ENCODE results near the gene CBR1.

Gene CBR1

DNA sequence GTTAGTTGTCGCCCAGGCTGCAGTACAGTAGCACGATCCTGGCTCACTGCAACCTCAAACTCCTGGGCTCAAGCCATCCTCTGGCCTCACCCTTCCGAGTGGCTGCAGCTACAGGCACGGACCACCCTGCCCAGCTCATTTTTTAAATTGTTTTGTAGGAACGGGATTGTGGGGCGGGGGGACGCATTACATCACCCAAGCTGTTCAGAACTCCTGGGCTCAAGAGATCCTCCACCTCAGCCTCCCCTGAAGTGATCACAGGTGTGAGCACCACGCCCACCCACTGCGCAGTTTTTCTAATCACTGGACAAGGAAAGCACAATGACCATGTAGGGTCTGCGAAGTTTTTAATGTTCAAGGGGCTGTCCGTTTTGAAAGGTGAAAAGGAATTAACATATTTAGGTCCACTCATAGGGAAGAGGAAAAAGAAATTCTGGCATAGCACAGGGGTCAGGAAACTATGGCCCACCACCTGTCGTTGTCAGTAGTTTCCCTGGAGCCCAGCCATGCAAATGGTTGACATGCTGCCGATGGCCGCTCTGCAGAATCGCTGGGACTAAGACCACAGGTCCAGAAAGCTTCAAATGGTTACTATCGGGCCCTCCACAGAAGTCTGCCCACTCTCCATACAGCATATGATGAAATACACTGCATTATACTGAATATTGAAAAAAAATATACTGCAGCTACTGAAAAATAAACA is 35.5 kb upstream of the CBR1 start:
- no peak overlapping the region for H3K27ac ChIP-seq (ENCODE audit: low read length)

DNA sequence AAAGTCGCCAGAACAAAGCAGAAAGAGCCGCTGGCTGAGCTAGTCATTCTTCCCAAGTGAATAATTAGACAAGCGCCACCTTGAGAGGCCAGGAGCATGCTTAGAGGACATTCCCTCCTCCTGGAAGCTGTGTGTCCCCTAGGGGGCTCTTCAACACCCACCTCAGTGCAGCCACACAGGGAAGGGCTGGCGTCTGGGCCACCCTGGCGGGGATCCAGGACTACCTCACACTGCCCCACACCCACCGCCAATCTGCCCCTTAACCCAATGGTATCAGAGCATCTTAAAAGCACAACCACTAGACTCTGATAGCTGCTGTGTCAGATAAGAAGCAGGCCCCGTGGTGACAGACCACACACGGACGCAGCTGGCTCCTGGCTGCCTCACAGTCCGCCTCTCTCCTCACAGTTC is 34.4 kb upstream of the CBR1 start:
- Histone ChIP-seq H3K4me3 (ENCODE audit: low read length) (no peak overlapping the region), H3K4me1 (ENCODE audit: control insufficient read depth, low read depth, low read length) (no peaks in the 10 kb centered on the region), H3K9me3 (ENCODE audit: control insufficient read depth, low read depth, low read length) (no peaks in the 10 kb centered on the region), H3K27ac (ENCODE audit: low read length) (no peak overlapping the region), H3K27me3 (ENCODE audit: control insufficient read depth, insufficient read depth, low read length) (no peaks in the 10 kb centered on the region), H3K9ac (ENCODE audit: low read length) (no peak overlapping the region), H3K36me3 (ENCODE audit: control insufficient read depth, low read depth, low read length) (peaks cover 61% of the 10 kb centered on the region)

More for the DNA sequence above, 35.5 kb upstream of the CBR1 start:
- H3K4me3 ChIP-seq (ENCODE audit: low read length): no peak overlapping the region
- H3K27me3 ChIP-seq (ENCODE audit: control insufficient read depth, insufficient read depth, low read length): no peaks in the 10 kb centered on the region
- peaks cover 50% of the 10 kb centered on the region for H3K36me3 ChIP-seq (ENCODE audit: control insufficient read depth, low read depth, low read length)
- H3K9me3 ChIP-seq (ENCODE audit: control insufficient read depth, low read depth, low read length): no peaks in the 10 kb centered on the region
- no peak overlapping the region for H3K9ac ChIP-seq (ENCODE audit: low read length)
- no peaks in the 10 kb centered on the region for H3K4me1 ChIP-seq (ENCODE audit: control insufficient read depth, low read depth, low read length)

DNA sequence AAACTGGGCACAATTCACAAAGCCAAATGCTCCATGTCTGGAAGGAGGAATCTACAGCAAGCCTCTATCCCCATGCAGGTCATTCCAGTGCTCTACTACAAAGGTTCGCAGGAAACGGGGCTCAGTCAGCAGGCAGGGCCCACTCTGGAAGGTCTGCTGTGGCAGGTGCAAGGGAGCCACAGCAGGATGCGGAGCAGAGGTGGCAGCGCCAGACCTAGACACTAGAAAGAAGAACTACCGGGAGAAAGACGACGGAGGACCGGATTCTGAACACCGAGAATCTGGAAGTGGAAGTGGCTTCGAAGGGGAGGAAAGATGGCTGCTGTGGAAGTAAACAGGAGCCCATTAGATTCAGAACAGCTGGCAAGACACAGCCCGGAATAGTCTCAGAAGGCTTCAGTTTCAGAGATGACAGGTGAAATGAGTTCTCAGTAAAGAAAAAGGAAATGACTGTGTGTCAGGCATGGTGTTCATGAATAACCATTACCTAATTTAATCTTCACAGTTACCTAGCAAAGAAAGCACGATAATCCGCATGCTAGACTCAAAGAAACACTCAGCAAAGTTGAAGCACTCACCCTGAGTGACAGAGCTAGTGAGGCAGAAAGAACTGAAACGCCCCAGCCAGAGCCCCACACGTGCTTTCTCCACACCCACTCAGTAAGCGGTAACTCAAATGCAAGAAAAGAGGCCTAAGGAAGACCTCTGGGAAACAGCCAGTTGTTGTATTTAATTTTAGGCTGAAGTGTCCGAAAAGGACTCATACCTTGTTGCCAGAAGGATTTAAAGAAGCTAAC is 30.9 kb upstream of the CBR1 start:
- Histone ChIP-seq H3K36me3 (ENCODE audit: control insufficient read depth, low read depth, low read length) (peaks cover 87% of the 10 kb centered on the region), H3K9ac (ENCODE audit: low read length) (no peak overlapping the region), H3K27me3 (ENCODE audit: control insufficient read depth, insufficient read depth, low read length) (no peaks in the 10 kb centered on the region), H3K9me3 (ENCODE audit: control insufficient read depth, low read depth, low read length) (no peaks in the 10 kb centered on the region), H3K27ac (ENCODE audit: low read length) (no peak overlapping the region), H3K4me3 (ENCODE audit: low read length) (no peak overlapping the region), H3K4me1 (ENCODE audit: control insufficient read depth, low read depth, low read length) (no peaks in the 10 kb centered on the region)

DNA sequence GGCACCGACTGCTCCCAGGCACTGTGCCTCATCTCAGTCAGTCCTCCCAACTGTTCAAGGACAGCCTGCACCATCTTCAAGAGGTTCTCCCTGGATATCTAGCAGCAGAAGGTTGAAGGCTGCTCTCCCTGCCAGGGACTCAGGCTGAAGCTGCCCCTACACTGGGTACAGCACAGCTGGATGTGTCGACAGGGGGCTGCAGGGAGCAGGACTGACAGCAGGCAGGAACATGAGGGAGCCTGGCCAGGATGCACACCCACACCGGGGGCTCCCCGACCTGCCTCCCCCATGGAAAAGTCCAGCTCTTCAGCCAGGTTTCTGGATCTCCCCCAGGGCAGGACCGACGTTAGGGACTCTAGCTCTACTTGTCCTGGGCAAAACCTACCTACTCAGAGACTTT is 30.0 kb upstream of the CBR1 start:
- Histone ChIP-seq H3K4me1 (ENCODE audit: control insufficient read depth, low read depth, low read length) (no peaks in the 10 kb centered on the region), H3K27me3 (ENCODE audit: control insufficient read depth, insufficient read depth, low read length) (no peaks in the 10 kb centered on the region), H3K9ac (ENCODE audit: low read length) (no peak overlapping the region), H3K4me3 (ENCODE audit: low read length) (no peak overlapping the region), H3K27ac (ENCODE audit: low read length) (no peak overlapping the region), H3K36me3 (ENCODE audit: control insufficient read depth, low read depth, low read length) (peaks cover 87% of the 10 kb centered on the region), H3K9me3 (ENCODE audit: control insufficient read depth, low read depth, low read length) (no peaks in the 10 kb centered on the region)

DNA sequence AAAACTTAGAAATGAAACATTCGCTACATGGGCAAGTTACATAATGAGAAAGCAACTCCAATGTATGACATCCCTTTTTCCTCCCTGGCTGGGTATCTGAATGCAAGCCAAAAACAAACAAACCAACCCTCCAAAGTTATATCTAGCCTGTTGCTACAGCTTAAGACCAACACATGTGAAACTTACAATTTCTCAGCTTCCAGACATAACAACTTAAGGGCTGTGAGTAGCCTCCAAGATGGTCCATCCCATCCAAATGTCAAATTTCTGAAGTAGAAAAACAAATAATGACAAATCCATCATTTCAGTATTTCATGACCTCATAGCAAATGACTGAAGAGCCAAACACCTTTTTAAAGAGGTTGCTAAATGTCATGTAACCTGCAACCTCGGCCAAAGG is 29.4 kb upstream of the CBR1 start:
- no peak overlapping the region for H3K9ac ChIP-seq (ENCODE audit: low read length)
- H3K27me3 ChIP-seq (ENCODE audit: control insufficient read depth, insufficient read depth, low read length): no peaks in the 10 kb centered on the region
- no peaks in the 10 kb centered on the region for H3K4me1 ChIP-seq (ENCODE audit: control insufficient read depth, low read depth, low read length)
- H3K27ac ChIP-seq (ENCODE audit: low read length): no peak overlapping the region
- H3K4me3 ChIP-seq (ENCODE audit: low read length): no peak overlapping the region
- peaks cover 87% of the 10 kb centered on the region for H3K36me3 ChIP-seq (ENCODE audit: control insufficient read depth, low read depth, low read length)
- H3K9me3 ChIP-seq (ENCODE audit: control insufficient read depth, low read depth, low read length): no peaks in the 10 kb centered on the region

DNA sequence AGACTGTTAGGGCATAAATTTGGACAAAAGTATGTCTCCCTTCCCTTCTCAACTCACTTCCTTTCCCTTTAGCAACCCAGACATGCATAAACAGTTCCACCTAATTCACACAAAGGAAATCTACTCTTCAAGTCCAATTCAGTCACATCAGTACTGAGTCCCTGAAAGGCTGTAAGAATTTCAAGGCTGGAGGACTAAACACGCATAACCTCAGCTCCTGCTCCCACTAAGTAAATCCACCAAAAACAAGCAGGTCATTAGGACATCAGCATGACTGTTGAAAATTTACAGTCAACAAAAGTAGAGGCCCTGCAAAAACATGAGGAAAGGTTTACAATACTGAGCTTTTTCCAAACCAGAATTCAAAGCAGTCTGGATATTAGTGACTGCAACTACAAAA is 27.9 kb upstream of the CBR1 start:
- Histone ChIP-seq H3K9ac (ENCODE audit: low read length) (no peak overlapping the region), H3K4me1 (ENCODE audit: control insufficient read depth, low read depth, low read length) (no peaks in the 10 kb centered on the region), H3K27ac (ENCODE audit: low read length) (no peak overlapping the region), H3K36me3 (ENCODE audit: control insufficient read depth, low read depth, low read length) (peaks cover 88% of the 10 kb centered on the region), H3K9me3 (ENCODE audit: control insufficient read depth, low read depth, low read length) (no peaks in the 10 kb centered on the region), H3K4me3 (ENCODE audit: low read length) (no peak overlapping the region), H3K27me3 (ENCODE audit: control insufficient read depth, insufficient read depth, low read length) (no peaks in the 10 kb centered on the region)

DNA sequence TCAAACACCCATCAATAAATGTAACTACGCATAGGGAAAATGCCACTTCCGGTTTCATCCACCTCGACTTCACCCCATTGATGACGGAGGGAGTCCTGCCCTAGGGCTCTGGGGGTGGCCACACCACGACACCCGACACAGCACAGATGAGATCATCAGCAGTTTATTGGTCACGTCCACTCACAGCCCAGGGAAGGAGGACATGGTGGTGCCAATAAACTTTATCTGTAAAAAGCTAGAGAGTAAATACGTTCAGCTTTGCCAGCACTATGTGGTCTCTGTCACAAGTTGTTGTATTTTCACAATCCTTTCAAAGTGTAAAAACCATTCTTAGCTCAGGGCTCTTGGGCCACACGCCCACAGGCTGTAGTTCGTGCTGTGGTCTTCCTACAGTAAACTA is 25.8 kb upstream of the CBR1 start:
- no peaks in the 10 kb centered on the region for H3K4me1 ChIP-seq (ENCODE audit: control insufficient read depth, low read depth, low read length)
- no peak overlapping the region for H3K4me3 ChIP-seq (ENCODE audit: low read length)
- H3K27ac ChIP-seq (ENCODE audit: low read length): no peak overlapping the region
- peaks cover 87% of the 10 kb centered on the region for H3K36me3 ChIP-seq (ENCODE audit: control insufficient read depth, low read depth, low read length)
- no peaks in the 10 kb centered on the region for H3K9me3 ChIP-seq (ENCODE audit: control insufficient read depth, low read depth, low read length)
- H3K9ac ChIP-seq (ENCODE audit: low read length): no peak overlapping the region
- H3K27me3 ChIP-seq (ENCODE audit: control insufficient read depth, insufficient read depth, low read length): no peaks in the 10 kb centered on the region

DNA sequence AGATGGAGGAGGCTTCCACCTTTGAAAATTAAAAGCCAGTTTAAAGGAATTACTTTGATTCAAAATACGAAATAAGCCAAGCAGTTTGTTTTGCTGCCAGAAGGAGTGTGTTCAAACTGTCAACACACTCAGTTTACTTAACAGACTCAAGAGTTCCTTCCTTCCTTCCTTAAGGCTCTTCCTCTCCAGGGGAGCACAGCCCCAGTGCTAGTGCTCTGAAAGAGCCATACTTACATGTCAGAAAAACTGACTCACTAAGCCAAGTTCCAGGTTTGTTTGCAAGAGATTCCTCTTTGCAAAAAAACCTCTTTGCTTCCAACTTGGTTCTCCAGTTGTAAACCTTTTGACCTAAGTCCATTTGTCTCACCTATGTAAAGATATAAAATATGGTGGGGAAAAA is 23.8 kb upstream of the CBR1 start:
- Histone ChIP-seq H3K27ac (ENCODE audit: low read length) (no peak overlapping the region), H3K27me3 (ENCODE audit: control insufficient read depth, insufficient read depth, low read length) (no peaks in the 10 kb centered on the region), H3K4me1 (ENCODE audit: control insufficient read depth, low read depth, low read length) (no peaks in the 10 kb centered on the region), H3K36me3 (ENCODE audit: control insufficient read depth, low read depth, low read length) (peaks cover 84% of the 10 kb centered on the region), H3K4me3 (ENCODE audit: low read length) (no peak overlapping the region), H3K9ac (ENCODE audit: low read length) (no peak overlapping the region), H3K9me3 (ENCODE audit: control insufficient read depth, low read depth, low read length) (no peaks in the 10 kb centered on the region)

DNA sequence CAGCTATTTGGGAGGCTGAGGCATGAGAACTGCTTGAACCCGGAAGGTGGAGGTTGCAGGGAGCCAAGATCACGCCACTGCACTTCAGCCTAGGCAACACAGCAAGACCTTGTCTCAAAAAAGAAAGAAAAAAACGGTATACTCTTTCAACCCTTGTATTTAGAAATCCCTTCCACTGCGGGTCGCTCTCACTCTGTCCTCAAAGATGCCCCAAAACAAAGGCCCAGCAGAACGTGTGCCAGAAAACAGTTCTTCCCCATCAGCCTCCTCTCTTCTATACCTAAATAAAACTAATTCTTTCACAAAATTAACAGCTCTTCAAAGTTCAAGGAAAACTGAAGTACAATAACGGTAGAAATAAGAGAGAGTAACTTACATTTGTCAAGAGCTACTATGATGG is 22.7 kb upstream of the CBR1 start:
- Histone ChIP-seq H3K36me3 (ENCODE audit: control insufficient read depth, low read depth, low read length) (peaks cover 76% of the 10 kb centered on the region), H3K9ac (ENCODE audit: low read length) (no peak overlapping the region), H3K27ac (ENCODE audit: low read length) (no peak overlapping the region), H3K27me3 (ENCODE audit: control insufficient read depth, insufficient read depth, low read length) (no peaks in the 10 kb centered on the region), H3K4me3 (ENCODE audit: low read length) (no peak overlapping the region), H3K9me3 (ENCODE audit: control insufficient read depth, low read depth, low read length) (no peaks in the 10 kb centered on the region), H3K4me1 (ENCODE audit: control insufficient read depth, low read depth, low read length) (no peaks in the 10 kb centered on the region)

DNA sequence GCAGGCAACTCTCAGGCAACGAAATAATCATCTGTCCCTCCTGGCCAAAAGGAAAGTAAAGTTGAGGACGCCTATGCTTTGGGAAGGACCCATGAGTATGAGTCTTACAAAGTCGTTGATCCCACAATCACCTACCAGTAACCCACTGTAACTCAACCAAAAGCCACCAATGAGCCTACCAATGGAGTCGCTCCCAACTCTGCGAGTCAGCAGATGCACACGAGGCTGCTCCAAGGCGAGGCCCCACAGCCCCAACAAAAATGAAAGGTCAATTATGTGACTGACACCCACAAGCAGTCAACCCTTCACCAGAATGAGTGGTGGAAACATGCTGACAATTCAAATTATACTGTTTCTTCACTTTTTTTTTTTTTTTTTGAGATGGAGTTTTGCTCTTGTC is 21.5 kb upstream of the CBR1 start:
- Histone ChIP-seq H3K27ac (ENCODE audit: low read length) (no peak overlapping the region), H3K4me3 (ENCODE audit: low read length) (no peak overlapping the region), H3K4me1 (ENCODE audit: control insufficient read depth, low read depth, low read length) (no peaks in the 10 kb centered on the region), H3K9me3 (ENCODE audit: control insufficient read depth, low read depth, low read length) (no peaks in the 10 kb centered on the region), H3K27me3 (ENCODE audit: control insufficient read depth, insufficient read depth, low read length) (no peaks in the 10 kb centered on the region), H3K36me3 (ENCODE audit: control insufficient read depth, low read depth, low read length) (peaks cover 76% of the 10 kb centered on the region), H3K9ac (ENCODE audit: low read length) (no peak overlapping the region)

DNA sequence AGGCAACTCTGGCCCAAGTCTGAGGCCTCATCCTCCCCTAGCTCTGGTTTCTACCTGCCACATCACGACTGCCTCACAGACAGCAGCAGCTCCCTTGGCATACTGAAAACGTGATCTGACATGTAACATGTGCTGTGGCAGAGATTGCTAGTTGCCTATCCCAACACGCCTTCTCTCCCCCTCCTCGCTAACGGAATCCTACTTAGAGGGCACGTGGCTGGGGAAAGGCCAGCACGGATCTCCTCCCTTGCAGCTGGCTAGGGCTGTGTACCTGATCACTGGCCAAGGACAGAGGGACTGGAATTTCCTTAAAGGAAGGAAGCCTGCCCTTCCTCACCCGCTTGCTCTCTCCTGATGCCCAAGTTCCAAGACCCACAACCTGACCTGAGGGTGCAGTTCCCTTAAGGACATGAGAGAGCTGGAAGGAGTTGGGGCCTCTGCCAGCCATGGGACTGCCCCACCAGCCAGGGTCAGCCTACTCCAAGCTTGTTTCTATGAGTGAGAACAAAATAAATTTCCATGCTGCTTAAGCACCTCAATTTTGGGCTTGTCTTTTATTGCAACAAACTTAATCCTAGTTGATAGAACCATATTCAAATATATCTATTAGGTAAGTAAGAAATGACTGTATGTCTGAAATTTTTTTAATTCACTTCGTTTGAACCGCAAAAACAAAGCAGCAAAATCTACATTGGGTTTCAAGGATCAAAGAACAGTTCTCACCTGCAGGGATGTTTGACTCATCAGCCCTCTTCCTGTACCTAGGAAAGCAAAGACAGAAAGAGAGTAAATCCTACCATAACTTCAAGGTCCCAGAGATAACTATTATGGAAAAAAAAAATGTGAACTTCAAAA is 16.7 kb upstream of the CBR1 start:
- no peak overlapping the region for H3K27ac ChIP-seq (ENCODE audit: low read length)
- no peak overlapping the region for H3K4me3 ChIP-seq (ENCODE audit: low read length)
- no peaks in the 10 kb centered on the region for H3K27me3 ChIP-seq (ENCODE audit: control insufficient read depth, insufficient read depth, low read length)
- peaks cover 79% of the 10 kb centered on the region for H3K36me3 ChIP-seq (ENCODE audit: control insufficient read depth, low read depth, low read length)
- no peaks in the 10 kb centered on the region for H3K9me3 ChIP-seq (ENCODE audit: control insufficient read depth, low read depth, low read length)
- no peak overlapping the region for H3K9ac ChIP-seq (ENCODE audit: low read length)
- no peaks in the 10 kb centered on the region for H3K4me1 ChIP-seq (ENCODE audit: control insufficient read depth, low read depth, low read length)
